ENCODE results near the gene ARPP19. TPM values are rescaled to one million over a fixed set of nuclear protein-coding genes. Genes with fewer than 3 reads are reported as not detected.

ARPP19 gene
- 100 to 1,000 TPM; 141 to 201 (median 166) TPM for total RNA-seq

GRCh38 chr15:52568601-52569585 lies at the start of gene ARPP19:
Gene ARPP19, minus strand, starts transcription at chr15:52569030. Its CDS starts 138 bp downstream, at chr15:52568892.
- H3K9me3 ChIP-seq, result no peaks in the 10 kb centered on the region
- peak within 1 kb of the TSS; percentile 90 to 97 (median 92) for H3K27ac ChIP-seq (replicated peaks in 1 of 4)
- no peaks in the 10 kb centered on the region for H3K27me3 ChIP-seq
- H3K4me1 ChIP-seq, result peaks cover 32 to 45% (median 42%) of the 10 kb centered on the region in 4 donors
- intact Hi-C loops (cut with DNase I), result loop anchor here (2.0 kb wide), 1 partner anchor 110 kb away; the partner anchor contains the start of gene ATOSA
- TF ChIP-seq EP300 (IDR thresholded peaks at IDR 0.05), result no peak
- peak; percentile 84 for TF ChIP-seq POLR2A (IDR thresholded peaks at IDR 0.05; ENCODE audit: low read depth)
- peak; percentile 86 to 92 for TF ChIP-seq POLR2AphosphoS5 (IDR thresholded peaks at IDR 0.05)
- TF ChIP-seq, protein P1, sequence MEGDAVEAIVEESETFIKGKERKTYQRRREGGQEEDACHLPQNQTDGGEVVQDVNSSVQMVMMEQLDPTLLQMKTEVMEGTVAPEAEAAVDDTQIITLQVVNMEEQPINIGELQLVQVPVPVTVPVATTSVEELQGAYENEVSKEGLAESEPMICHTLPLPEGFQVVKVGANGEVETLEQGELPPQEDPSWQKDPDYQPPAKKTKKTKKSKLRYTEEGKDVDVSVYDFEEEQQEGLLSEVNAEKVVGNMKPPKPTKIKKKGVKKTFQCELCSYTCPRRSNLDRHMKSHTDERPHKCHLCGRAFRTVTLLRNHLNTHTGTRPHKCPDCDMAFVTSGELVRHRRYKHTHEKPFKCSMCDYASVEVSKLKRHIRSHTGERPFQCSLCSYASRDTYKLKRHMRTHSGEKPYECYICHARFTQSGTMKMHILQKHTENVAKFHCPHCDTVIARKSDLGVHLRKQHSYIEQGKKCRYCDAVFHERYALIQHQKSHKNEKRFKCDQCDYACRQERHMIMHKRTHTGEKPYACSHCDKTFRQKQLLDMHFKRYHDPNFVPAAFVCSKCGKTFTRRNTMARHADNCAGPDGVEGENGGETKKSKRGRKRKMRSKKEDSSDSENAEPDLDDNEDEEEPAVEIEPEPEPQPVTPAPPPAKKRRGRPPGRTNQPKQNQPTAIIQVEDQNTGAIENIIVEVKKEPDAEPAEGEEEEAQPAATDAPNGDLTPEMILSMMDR (IDR thresholded peaks at IDR 0.05), result peak in 1 of 3 experiments; percentile 10
- 11% methylated on average over 34 of the region's 82 CpGs for WGBS
- peak within 1 kb of the TSS; percentile 69 to 92 (median 74) for H3K4me3 ChIP-seq
- DNase-seq (ENCODE audit: extremely low spot score), result peak; percentile 97
- H3K36me3 ChIP-seq, result no peaks in the 10 kb centered on the region

DNA sequence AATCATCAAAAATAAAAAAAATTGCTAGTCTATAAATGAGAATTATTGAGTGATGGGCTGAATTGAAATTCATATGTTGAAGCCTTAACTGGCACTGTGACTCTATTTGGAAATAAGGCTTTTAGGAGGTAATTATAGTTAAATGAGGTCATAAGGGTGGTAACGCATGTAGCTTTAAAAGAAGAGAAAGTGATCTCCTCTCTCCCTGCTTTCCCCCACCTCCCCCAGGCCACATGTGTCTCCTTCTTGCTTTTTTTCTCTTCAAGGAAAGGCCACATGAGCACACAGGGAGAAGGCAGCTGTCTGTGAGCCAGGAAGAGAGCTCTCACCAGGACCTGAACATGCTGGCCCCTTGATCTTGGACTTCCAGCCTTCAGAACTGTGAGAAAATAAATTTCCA lies 48.2 kb upstream of the ARPP19 start:
- TF ChIP-seq POLR2A (IDR thresholded peaks at IDR 0.05; ENCODE audit: low read depth) (no peak), POLR2AphosphoS5 (IDR thresholded peaks at IDR 0.05) (no peak), EP300 (IDR thresholded peaks at IDR 0.05) (no peak)
- TF ChIP-seq, protein P1 (IDR thresholded peaks at IDR 0.05), result no peak
- Histone ChIP-seq H3K36me3 (peaks cover 16 to 88% (median 70%) of the 10 kb centered on the region in 4 donors), H3K4me3 (no peak overlapping the region), H3K4me1 (no peaks in the 10 kb centered on the region), H3K27ac (replicated peaks in 1 of 4) (no peak overlapping the region), H3K27me3 (no peaks in the 10 kb centered on the region), H3K9me3 (no peaks in the 10 kb centered on the region)
- intact Hi-C loops (cut with DNase I), result no loop called here
- WGBS, result 72% methylated on average over 1 of the region's 1 CpG
- DNase-seq (ENCODE audit: extremely low spot score), result no peak

- no peak for DNase-seq (ENCODE audit: extremely low spot score)
- H3K4me3 ChIP-seq, result no peak overlapping the region
- intact Hi-C loops (cut with DNase I), result no loop called here
- H3K4me1 ChIP-seq, result no peaks in the 10 kb centered on the region
- no peaks in the 10 kb centered on the region for H3K27me3 ChIP-seq
- H3K36me3 ChIP-seq, result peaks cover 31 to 91% (median 74%) of the 10 kb centered on the region in 4 donors
- WGBS, result 79% methylated on average over 2 of the region's 2 CpGs
- H3K27ac ChIP-seq (replicated peaks in 1 of 4), result no peak overlapping the region
- no peaks in the 10 kb centered on the region for H3K9me3 ChIP-seq
- TF ChIP-seq POLR2A (IDR thresholded peaks at IDR 0.05; ENCODE audit: low read depth) (no peak), POLR2AphosphoS5 (IDR thresholded peaks at IDR 0.05) (no peak), EP300 (IDR thresholded peaks at IDR 0.05) (no peak)
- TF ChIP-seq, protein P1 (IDR thresholded peaks at IDR 0.05), result no peak
These were observed 46.5 kb upstream of the ARPP19 start for GRCh38 chr15:52615302-52615701.

GRCh38 chr15:52609593-52609992 lies 40.8 kb upstream of the ARPP19 start:
- intact Hi-C loops (cut with DNase I), result no loop called here
- 90% methylated on average over 5 of the region's 5 CpGs for WGBS

More at GRCh38 chr15:52609593-52609992, 40.8 kb upstream of the ARPP19 start:
- DNase-seq (ENCODE audit: extremely low spot score), result no peak
- H3K27ac ChIP-seq (replicated peaks in 1 of 4), result no peak overlapping the region
- H3K4me3 ChIP-seq, result no peak overlapping the region
- no peaks in the 10 kb centered on the region for H3K4me1 ChIP-seq
- H3K27me3 ChIP-seq, result no peaks in the 10 kb centered on the region
- TF ChIP-seq, protein P1 (IDR thresholded peaks at IDR 0.05), result no peak
- TF ChIP-seq POLR2AphosphoS5 (IDR thresholded peaks at IDR 0.05) (no peak), EP300 (IDR thresholded peaks at IDR 0.05) (no peak), POLR2A (IDR thresholded peaks at IDR 0.05; ENCODE audit: low read depth) (no peak)
- H3K36me3 ChIP-seq, result peaks cover 52 to 96% (median 76%) of the 10 kb centered on the region in 4 donors
- no peaks in the 10 kb centered on the region for H3K9me3 ChIP-seq
